Endothelial cell of umbilical vein (primary cell): Measurements from ENCODE around the gene ZNF248.

ENCODE experiments used
- POLR2A ChIP-seq: IDR thresholded peaks from 2 replicates; pipeline ENCODE4 v1.6.1; 2012; ENCODE audit warnings: low read depth, mild to moderate bottlenecking, control low read depth, low read length
- POLR2AphosphoS5 ChIP-seq: IDR thresholded peaks from 2 replicates; pipeline ENCODE4 v1.6.1; 2012; ENCODE audit warnings: low read depth, mild to moderate bottlenecking, control low read depth, low read length, moderate library complexity; ENCODE audit not compliant: insufficient read depth
- TF ChIP-seq, protein P1 (sequence below), 2 donors: IDR thresholded peaks; 1 replicate in 1 of 2; 2 replicates in 1 of 2; pipeline ENCODE4 v1.5.1; 2011; ENCODE audit warnings: low read length in 2 of 2, mild to moderate bottlenecking in 2 of 2, moderate library complexity in 2 of 2, control low read depth in 1 of 2, inconsistent platforms in 1 of 2, low read depth in 1 of 2; ENCODE audit not compliant: insufficient read depth in 1 of 2; ENCODE audit errors: extremely low read depth in 1 of 2

DNA sequence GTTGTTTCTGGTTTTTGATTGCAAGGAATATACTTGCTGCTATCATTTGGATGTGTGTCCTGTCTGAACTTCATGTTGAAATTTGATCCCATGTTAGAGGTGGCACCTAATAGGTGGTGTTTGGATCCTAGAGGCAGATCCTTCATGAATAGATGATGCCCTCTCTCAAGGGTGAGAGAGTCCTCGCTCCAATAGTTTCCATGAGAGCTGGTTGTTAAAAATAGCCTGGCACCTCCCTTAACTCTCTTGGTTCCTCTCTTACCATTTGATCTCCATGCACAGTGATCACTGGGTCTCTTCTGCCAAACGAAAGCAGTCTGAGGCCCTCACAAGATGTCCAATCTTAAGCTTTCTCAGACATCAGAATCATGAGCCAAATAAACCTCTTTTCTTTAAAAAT lies 49.0 kb upstream of the ZNF248 start:
- TF ChIP-seq POLR2A (no peak), POLR2AphosphoS5 (no peak)
- TF ChIP-seq, protein P1, sequence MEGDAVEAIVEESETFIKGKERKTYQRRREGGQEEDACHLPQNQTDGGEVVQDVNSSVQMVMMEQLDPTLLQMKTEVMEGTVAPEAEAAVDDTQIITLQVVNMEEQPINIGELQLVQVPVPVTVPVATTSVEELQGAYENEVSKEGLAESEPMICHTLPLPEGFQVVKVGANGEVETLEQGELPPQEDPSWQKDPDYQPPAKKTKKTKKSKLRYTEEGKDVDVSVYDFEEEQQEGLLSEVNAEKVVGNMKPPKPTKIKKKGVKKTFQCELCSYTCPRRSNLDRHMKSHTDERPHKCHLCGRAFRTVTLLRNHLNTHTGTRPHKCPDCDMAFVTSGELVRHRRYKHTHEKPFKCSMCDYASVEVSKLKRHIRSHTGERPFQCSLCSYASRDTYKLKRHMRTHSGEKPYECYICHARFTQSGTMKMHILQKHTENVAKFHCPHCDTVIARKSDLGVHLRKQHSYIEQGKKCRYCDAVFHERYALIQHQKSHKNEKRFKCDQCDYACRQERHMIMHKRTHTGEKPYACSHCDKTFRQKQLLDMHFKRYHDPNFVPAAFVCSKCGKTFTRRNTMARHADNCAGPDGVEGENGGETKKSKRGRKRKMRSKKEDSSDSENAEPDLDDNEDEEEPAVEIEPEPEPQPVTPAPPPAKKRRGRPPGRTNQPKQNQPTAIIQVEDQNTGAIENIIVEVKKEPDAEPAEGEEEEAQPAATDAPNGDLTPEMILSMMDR (IDR thresholded peaks at IDR 0.05; ENCODE audit: extremely low read depth in 1 of 2, insufficient read depth in 1 of 2, low read depth in 1 of 2, low read length in 2 of 2), result no peak
